GM12878 (cell line): ENCODE data around the gene IGLON5. TPM values are rescaled to one million over a fixed set of nuclear protein-coding genes. Genes with fewer than 3 reads are reported as not detected.

Experiments
- ATAC-seq: fragments of 200-7000 bp; cut with Tn5 transposase; 3 replicates; pipeline ENCODE4 v1.9.1; 2020; ENCODE audit warnings: mild to moderate bottlenecking, moderate library complexity
- BruUV-seq: library from RNA; stranded (reverse); fragments of 400-500 nt; replicated peaks from 2 replicates; lab custom pipeline; 2021; lab: Mats Ljungman, UMichigan
- CTCF ChIA-PET: fragments of 300-600 bp; sonication (Branson Sonifier 250); formaldehyde crosslinking; extraction: SDS; loops from one replicate; lab custom pipeline; 2021; ENCODE audit warnings: inconsistent platforms; lab: Yijun Ruan, JAX
- POLR2A ChIA-PET: fragments of 350-600 bp; formaldehyde crosslinking; extraction: SDS; loops from one replicate; lab custom pipeline; 2021; ENCODE audit warnings: inconsistent platforms; lab: Charles Lee
- RAD21 ChIA-PET: fragments of 300-600 bp; sonication (Branson Sonifier 250); formaldehyde crosslinking; loops from one replicate; lab custom pipeline; 2023; ENCODE audit warnings: antibody characterized with exemption; ENCODE audit not compliant: unreplicated experiment; lab: Charles Lee
- SMC1A ChIA-PET: fragments of 300-600 bp; sonication (Branson Sonifier 250); formaldehyde crosslinking; loops from one replicate; lab custom pipeline; 2023; ENCODE audit not compliant: unreplicated experiment, uncharacterized antibody; lab: Charles Lee
- DNase-seq: peaks from one replicate; pipeline ENCODE4 v3.0.0-alpha.2; 2011; ENCODE audit warnings: low read depth, low spot score
- FAIRE-seq: peaks from 3 replicates; lab custom pipeline; 2011; peaks lifted over from hg19 to GRCh38; lab: Jason Lieb, UNC
- H2AFZ ChIP-seq: 2 replicates; pipeline ENCODE4 v1.6.0; 2011; ENCODE audit warnings: low read depth, low read length, control low read depth; ENCODE audit not compliant: control insufficient read depth
- H3K27ac ChIP-seq: 2 replicates; pipeline ENCODE4 v1.5.1; 2011; ENCODE audit warnings: control low read depth; ENCODE audit not compliant: control insufficient read depth, insufficient read depth
- H3K27me3 ChIP-seq, 2 experiments: replicated peaks in 1 of 2; 2 replicates each; pipeline versions ENCODE4 v1.6.0 to v1.6.1; 2011; ENCODE audit warnings: low read length in 1 of 2; ENCODE audit not compliant: control insufficient read depth in 2 of 2, insufficient read depth in 2 of 2
- H3K36me3 ChIP-seq, 2 experiments: 2 replicates each; pipeline ENCODE4 v1.5.1; 2011; ENCODE audit warnings: low read length in 1 of 2; ENCODE audit not compliant: control insufficient read depth in 2 of 2, insufficient read depth in 2 of 2
- H3K4me1 ChIP-seq: 2 replicates; pipeline ENCODE4 v1.6.1; 2011; ENCODE audit warnings: mild to moderate bottlenecking, low read length, moderate library complexity, mixed read lengths; ENCODE audit not compliant: control insufficient read depth, insufficient read depth
- H3K4me2 ChIP-seq: 2 replicates; pipeline ENCODE4 v1.6.0; 2011; ENCODE audit warnings: control low read depth; ENCODE audit not compliant: control insufficient read depth, insufficient read depth
- H3K4me3 ChIP-seq: fragments of 200-600 bp; sonication (generic); 2 replicates; pipeline ENCODE4 v1.5.1; 2016
- H3K79me2 ChIP-seq: 2 replicates; pipeline ENCODE4 v1.6.0; 2011; ENCODE audit warnings: low read length; ENCODE audit not compliant: control insufficient read depth, insufficient read depth
- H3K9ac ChIP-seq: 2 replicates; pipeline ENCODE4 v1.8.0; 2011; ENCODE audit warnings: low read length, control low read depth, mixed read lengths; ENCODE audit not compliant: control insufficient read depth, insufficient read depth
- H3K9me3 ChIP-seq: replicated peaks from 3 replicates; pipeline ENCODE4 v1.5.1; 2011; ENCODE audit warnings: mild to moderate bottlenecking, low read length; ENCODE audit not compliant: control insufficient read depth, insufficient read depth
- H4K20me1 ChIP-seq: 2 replicates; pipeline ENCODE4 v1.6.0; 2011; ENCODE audit not compliant: control insufficient read depth, insufficient read depth
- EGR1 ChIP-seq, 2 experiments: IDR thresholded peaks; 1 replicate in 1 of 2; 2 replicates in 1 of 2; pipeline ENCODE4 v1.6.1; 2011 to 2012; ENCODE audit warnings: low read depth in 2 of 2, low read length in 2 of 2, borderline replicate concordance in 1 of 2, mild to moderate bottlenecking in 1 of 2, moderate library complexity in 1 of 2
- FOS ChIP-seq: IDR thresholded peaks from 3 replicates; pipeline ENCODE4 v1.6.1; 2011; ENCODE audit warnings: borderline replicate concordance; ENCODE audit not compliant: insufficient read length; ENCODE audit errors: extremely low read depth
- MEF2A ChIP-seq: IDR thresholded peaks from 2 replicates; pipeline ENCODE4 v1.6.1; 2011; ENCODE audit warnings: low read depth, mild to moderate bottlenecking, low read length, moderate library complexity; ENCODE audit not compliant: insufficient read depth
- WGBS: methylation state at CpG from one replicate; pipeline ENCODE4 v1.1.6; 2016; ENCODE audit warnings: low lambda C conversion rate; ENCODE audit not compliant: insufficient replicate concordance, insufficient coverage; ENCODE audit errors: missing lambda C conversion rate; 5-methylcytosine and 5-hydroxymethylcytosine counted together
- in situ Hi-C: fragments of 300-500 bp; cut with MboI; formaldehyde crosslinking; loops from 9 replicates; pipeline ENCODE4 v1.14.3; 2018; ENCODE audit warnings: mixed read lengths
- intact Hi-C: fragments of 100-400 bp; cut with micrococcal nuclease; formaldehyde crosslinking; loops from one replicate; pipeline ENCODE4 v1.14.2; 2022; ENCODE audit not compliant: unreplicated experiment
- polyA plus RNA-seq, 11 experiments: library from polyadenylated mRNA; depleted of rRNA in 4 of 11; unstranded in 6 of 11; stranded (reverse) in 5 of 11; fragments of >200 nt; fragmentation: Nextera tagmentation in 4 of 11; fragmentation: Illumina TruSeq in 1 of 11; extraction: Ambion mirVana in 4 of 11; extraction: Trizol in 1 of 11; gene quantifications; 1 replicate in 1 of 11; 2 replicates in 10 of 11; pipeline versions ENCODE4 v1.2.1 to v1.2.3, GENCODE V29; 2011 to 2016; ENCODE audit warnings: inconsistent platforms in 2 of 11, missing spikeins in 2 of 11, low read depth in 1 of 11
- total RNA-seq, 4 experiments: library from RNA; depleted of rRNA in 3 of 4; stranded (reverse); fragments of >200 nt in 3 of 4; fragmentation: Illumina TruSeq in 1 of 4; extraction: Trizol in 1 of 4; gene quantifications; 2 replicates each; pipeline versions ENCODE4 v1.2.1 to v1.2.3, GENCODE V29; 2013 to 2021

The IGLON5 gene
- total and polyA plus RNA-seq, 10 of the 15 experiments (the other 5 are each of a cell fraction or from before 2014, with no cell fraction given) = not detected

GRCh38 chr19:51361239-51361638, 49.8 kb downstream of the IGLON5 start (continued):
- TF ChIP-seq MEF2A (no peak), FOS (no peak)

GRCh38 chr19:51364200-51365106, 53.0 kb downstream of the IGLON5 start:
- CTCF ChIA-PET = no interaction called here
- in situ Hi-C loops = loop anchor here (10.0 to 25.0 kb wide), 2 partner anchors 550 to 1027 kb away; partner anchors contain the start of gene KCNC3
- H4K20me1 ChIP-seq = no peaks in the 10 kb centered on the region
- TF ChIP-seq EGR1 (IDR thresholded peaks at IDR 0.05; ENCODE audit: borderline replicate concordance in 1 of 2, low read depth in 2 of 2, low read length in 2 of 2) = no peak
- TF ChIP-seq, all 136 proteins: peak for 0
- H3K9me3 ChIP-seq = no peaks in the 10 kb centered on the region
- ChIA-PET SMC1A (interaction anchor here (0.8 kb wide), 1 partner anchor 72 kb away, joined by 3 read pairs; no protein-coding TSS in a partner anchor), POLR2A (interaction anchor here (0.6 to 2.5 kb wide), 2 partner anchors 30 to 820 kb away, joined by 3 to 26 read pairs; no protein-coding TSS in a partner anchor), RAD21 (interaction anchor here (1.0 to 2.2 kb wide), 2 partner anchors 25 to 31 kb away, joined by 3 to 23 read pairs; no protein-coding TSS in a partner anchor)
- no peak overlapping the region for H2AFZ ChIP-seq
- H3K36me3 ChIP-seq = no peaks in the 10 kb centered on the region
- DNase-seq (no peak), FAIRE-seq (no peak), ATAC-seq (no peak)
- no peak overlapping the region for H3K27ac ChIP-seq
- H3K79me2 ChIP-seq = peaks cover 18% of the 10 kb centered on the region
- WGBS = 83% methylated on average over 15 of the region's 15 CpGs
- no peak overlapping the region for H3K4me2 ChIP-seq
- H3K27me3 ChIP-seq = no peaks in the 10 kb centered on the region
- no peak overlapping the region for H3K4me3 ChIP-seq
- intact Hi-C loops = no loop called here
- H3K4me1 ChIP-seq = peaks cover 9% of the 10 kb centered on the region
- BruUV-seq = no TSS peak
- no peak overlapping the region for H3K9ac ChIP-seq
